ENCODE measurements around the gene ZBED6.

Gene ZBED6

GRCh38 chr1:203843435-203843834 is 48.0 kb downstream of the ZBED6 start:
- no peak for TF ChIP-seq CTCF (IDR thresholded peaks at IDR 0.05; ENCODE audit: low read depth, low read length)
- H3K4me3 ChIP-seq (ENCODE audit: low read depth, low read length), result no peak overlapping the region
